Vagina (tissue), 2 donors: ENCODE results near the gene CAPZB.

Source experiments
- POLR2AphosphoS5 ChIP-seq, 2 donors: sonication (generic); formaldehyde crosslinking; IDR thresholded peaks; one replicate each; pipeline ENCODE4 v1.9.0; 2017; ENCODE audit warnings: antibody characterized with exemption in 2 of 2, mild to moderate bottlenecking in 2 of 2, low read depth in 1 of 2; ENCODE audit not compliant: insufficient read depth in 1 of 2
- TF ChIP-seq, protein P1 (sequence below), 3 experiments: fragments of 450-650 bp in 2 of 3; fragments of 200-600 bp in 1 of 3; sonication (generic) in 1 of 3; IDR thresholded peaks; one replicate each; pipeline ENCODE4 v1.5.1; 2017 to 2019; ENCODE audit warnings: antibody characterized with exemption in 3 of 3, mild to moderate bottlenecking in 2 of 3, moderate library complexity in 2 of 3

GRCh38 chr1:19359357-19359756, 126.0 kb downstream of the CAPZB start:
- TF ChIP-seq, protein P1, sequence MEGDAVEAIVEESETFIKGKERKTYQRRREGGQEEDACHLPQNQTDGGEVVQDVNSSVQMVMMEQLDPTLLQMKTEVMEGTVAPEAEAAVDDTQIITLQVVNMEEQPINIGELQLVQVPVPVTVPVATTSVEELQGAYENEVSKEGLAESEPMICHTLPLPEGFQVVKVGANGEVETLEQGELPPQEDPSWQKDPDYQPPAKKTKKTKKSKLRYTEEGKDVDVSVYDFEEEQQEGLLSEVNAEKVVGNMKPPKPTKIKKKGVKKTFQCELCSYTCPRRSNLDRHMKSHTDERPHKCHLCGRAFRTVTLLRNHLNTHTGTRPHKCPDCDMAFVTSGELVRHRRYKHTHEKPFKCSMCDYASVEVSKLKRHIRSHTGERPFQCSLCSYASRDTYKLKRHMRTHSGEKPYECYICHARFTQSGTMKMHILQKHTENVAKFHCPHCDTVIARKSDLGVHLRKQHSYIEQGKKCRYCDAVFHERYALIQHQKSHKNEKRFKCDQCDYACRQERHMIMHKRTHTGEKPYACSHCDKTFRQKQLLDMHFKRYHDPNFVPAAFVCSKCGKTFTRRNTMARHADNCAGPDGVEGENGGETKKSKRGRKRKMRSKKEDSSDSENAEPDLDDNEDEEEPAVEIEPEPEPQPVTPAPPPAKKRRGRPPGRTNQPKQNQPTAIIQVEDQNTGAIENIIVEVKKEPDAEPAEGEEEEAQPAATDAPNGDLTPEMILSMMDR (IDR thresholded peaks at IDR 0.05) = no peak
- no peak for TF ChIP-seq POLR2AphosphoS5 (IDR thresholded peaks at IDR 0.05; ENCODE audit: insufficient read depth in 1 of 2, low read depth in 1 of 2)
